K562 (cell line): ENCODE results near the gene CREB3L2. TPM values are rescaled to one million over a fixed set of nuclear protein-coding genes. Genes with fewer than 3 reads are reported as not detected.

Experiments used
- NFIX ChIP-seq: fragments of 250-450 bp; sonication (Bioruptor Pico); IDR thresholded peaks from 2 replicates; pipeline ENCODE4 v1.4.0; 2020; ENCODE audit warnings: low read depth, mild to moderate bottlenecking, moderate library complexity
- SIN3A ChIP-seq, 2 experiments: fragments of 150-350 bp in 1 of 2; IDR thresholded peaks; 2 replicates each; pipeline ENCODE4 v1.6.1; 2011 to 2016; ENCODE audit warnings: borderline replicate concordance in 2 of 2, low read depth in 2 of 2, low read length in 2 of 2, mild to moderate bottlenecking in 2 of 2, moderate library complexity in 2 of 2; ENCODE audit not compliant: control insufficient read depth in 1 of 2
- SMC3 ChIP-seq: conservative IDR thresholded peaks from 2 replicates; pipeline ENCODE4 v1.6.1; 2011; ENCODE audit warnings: low read depth, low read length, improper control_type of control experiment; ENCODE audit not compliant: insufficient read depth
- ZBTB40 ChIP-seq, 2 experiments: fragments of 450-650 bp in 1 of 2; sonication (generic) in 1 of 2; formaldehyde crosslinking in 1 of 2; IDR thresholded peaks; 2 replicates each; pipeline versions ENCODE4 v1.7.1 to v1.9.0; 2016 to 2022; ENCODE audit warnings: inconsistent platforms in 1 of 2, mild to moderate bottlenecking in 1 of 2, missing genetic modification reagents in 1 of 2
- polyA plus RNA-seq, 8 experiments: library from polyadenylated mRNA; depleted of rRNA in 4 of 8; stranded (reverse) in 5 of 8; unstranded in 3 of 8; fragments of >200 nt; fragmentation: Nextera tagmentation in 2 of 8; fragmentation: Illumina TruSeq in 1 of 8; extraction: Ambion mirVana in 2 of 8; extraction: Trizol in 1 of 8; gene quantifications; 2 replicates each; pipeline versions ENCODE4 v1.2.1 to v1.2.3, GENCODE V29; 2011 to 2014; ENCODE audit warnings: inconsistent platforms in 1 of 8, missing spikeins in 1 of 8
- total RNA-seq, 7 experiments: library from RNA; depleted of rRNA in 6 of 7; stranded (reverse); fragments of >200 nt in 6 of 7; fragmentation: Illumina TruSeq in 2 of 7; extraction: Trizol in 2 of 7; gene quantifications; 2 replicates each; pipeline versions ENCODE4 v1.2.1 to v1.2.3, GENCODE V29; 2011 to 2021; ENCODE audit warnings: low replicate concordance in 1 of 7
- TF ChIP-seq, protein P1 (sequence below): fragments of 450-650 bp; IDR thresholded peaks from 2 replicates; pipeline ENCODE4 v1.6.1; 2018; ENCODE audit not compliant: partially characterized antibody
- TF ChIP-seq, protein P2 (sequence below): fragments of 450-650 bp; IDR thresholded peaks from 2 replicates; pipeline ENCODE4 v1.6.1; 2017; ENCODE audit warnings: antibody characterized with exemption

The CREB3L2 gene
- total and polyA plus RNA-seq, 9 of the 15 experiments (the other 6 are each of a cell fraction or from before 2014, with no cell fraction given), result 7.1 to 45.6 (median 15.8) TPM

DNA sequence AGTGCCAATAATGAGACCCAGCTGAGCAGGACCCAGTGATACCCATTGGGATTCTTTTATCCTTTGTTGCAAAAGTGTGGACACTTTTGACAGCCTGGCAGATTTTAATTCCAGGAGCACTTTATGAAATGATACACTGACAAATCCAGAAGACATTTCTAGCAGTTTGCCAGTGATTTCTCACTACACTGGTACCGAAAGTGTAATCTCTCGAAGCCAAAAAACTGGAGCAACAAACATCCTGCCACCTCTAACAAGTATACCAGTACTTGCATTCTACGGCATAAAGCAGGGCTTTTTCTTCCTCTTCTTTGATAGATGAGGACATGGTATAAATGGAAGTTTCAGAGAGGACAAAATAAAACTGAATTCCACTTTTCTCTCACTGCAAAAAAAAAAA lies 46.0 kb upstream of the CREB3L2 start (continued):
- TF ChIP-seq, protein P1, sequence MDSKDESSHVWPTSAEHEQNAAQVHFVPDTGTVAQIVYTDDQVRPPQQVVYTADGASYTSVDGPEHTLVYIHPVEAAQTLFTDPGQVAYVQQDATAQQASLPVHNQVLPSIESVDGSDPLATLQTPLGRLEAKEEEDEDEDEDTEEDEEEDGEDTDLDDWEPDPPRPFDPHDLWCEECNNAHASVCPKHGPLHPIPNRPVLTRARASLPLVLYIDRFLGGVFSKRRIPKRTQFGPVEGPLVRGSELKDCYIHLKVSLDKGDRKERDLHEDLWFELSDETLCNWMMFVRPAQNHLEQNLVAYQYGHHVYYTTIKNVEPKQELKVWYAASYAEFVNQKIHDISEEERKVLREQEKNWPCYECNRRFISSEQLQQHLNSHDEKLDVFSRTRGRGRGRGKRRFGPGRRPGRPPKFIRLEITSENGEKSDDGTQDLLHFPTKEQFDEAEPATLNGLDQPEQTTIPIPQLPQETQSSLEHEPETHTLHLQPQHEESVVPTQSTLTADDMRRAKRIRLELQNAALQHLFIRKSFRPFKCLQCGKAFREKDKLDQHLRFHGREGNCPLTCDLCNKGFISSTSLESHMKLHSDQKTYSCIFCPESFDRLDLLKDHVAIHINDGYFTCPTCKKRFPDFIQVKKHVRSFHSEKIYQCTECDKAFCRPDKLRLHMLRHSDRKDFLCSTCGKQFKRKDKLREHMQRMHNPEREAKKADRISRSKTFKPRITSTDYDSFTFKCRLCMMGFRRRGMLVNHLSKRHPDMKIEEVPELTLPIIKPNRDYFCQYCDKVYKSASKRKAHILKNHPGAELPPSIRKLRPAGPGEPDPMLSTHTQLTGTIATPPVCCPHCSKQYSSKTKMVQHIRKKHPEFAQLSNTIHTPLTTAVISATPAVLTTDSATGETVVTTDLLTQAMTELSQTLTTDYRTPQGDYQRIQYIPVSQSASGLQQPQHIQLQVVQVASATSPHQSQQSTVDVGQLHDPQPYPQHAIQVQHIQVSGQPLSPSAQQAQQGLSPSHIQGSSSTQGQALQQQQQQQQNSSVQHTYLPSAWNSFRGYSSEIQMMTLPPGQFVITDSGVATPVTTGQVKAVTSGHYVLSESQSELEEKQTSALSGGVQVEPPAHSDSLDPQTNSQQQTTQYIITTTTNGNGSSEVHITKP, result no peak
- TF ChIP-seq, protein P2, sequence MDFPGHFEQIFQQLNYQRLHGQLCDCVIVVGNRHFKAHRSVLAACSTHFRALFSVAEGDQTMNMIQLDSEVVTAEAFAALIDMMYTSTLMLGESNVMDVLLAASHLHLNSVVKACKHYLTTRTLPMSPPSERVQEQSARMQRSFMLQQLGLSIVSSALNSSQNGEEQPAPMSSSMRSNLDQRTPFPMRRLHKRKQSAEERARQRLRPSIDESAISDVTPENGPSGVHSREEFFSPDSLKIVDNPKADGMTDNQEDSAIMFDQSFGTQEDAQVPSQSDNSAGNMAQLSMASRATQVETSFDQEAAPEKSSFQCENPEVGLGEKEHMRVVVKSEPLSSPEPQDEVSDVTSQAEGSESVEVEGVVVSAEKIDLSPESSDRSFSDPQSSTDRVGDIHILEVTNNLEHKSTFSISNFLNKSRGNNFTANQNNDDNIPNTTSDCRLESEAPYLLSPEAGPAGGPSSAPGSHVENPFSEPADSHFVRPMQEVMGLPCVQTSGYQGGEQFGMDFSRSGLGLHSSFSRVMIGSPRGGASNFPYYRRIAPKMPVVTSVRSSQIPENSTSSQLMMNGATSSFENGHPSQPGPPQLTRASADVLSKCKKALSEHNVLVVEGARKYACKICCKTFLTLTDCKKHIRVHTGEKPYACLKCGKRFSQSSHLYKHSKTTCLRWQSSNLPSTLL, result no peak
- TF ChIP-seq ZBTB40 (IDR thresholded peaks at IDR 0.05), result no peak
- no peak for TF ChIP-seq ZBTB40 (CRISPR knock-in tag; IDR thresholded peaks at IDR 0.05)
- no peak for TF ChIP-seq SIN3A (IDR thresholded peaks at IDR 0.05; ENCODE audit: borderline replicate concordance in 2 of 2, control insufficient read depth in 1 of 2, low read depth in 2 of 2, low read length in 2 of 2)
- no peak for TF ChIP-seq NFIX (CRISPR knock-in tag)
- no peak for TF ChIP-seq SMC3
